Sigmoid colon (tissue), 7 donors: ENCODE results near the gene CHDH. TPM values are rescaled to one million over a fixed set of nuclear protein-coding genes. Genes with fewer than 3 reads are reported as not detected.

Experiments used
- DNase-seq: peaks from one replicate; pipeline ENCODE4 v3.0.0-alpha.2; 2019
- H3K27ac ChIP-seq, 4 donors: fragments of 200-600 bp; sonication (generic); one replicate each; pipeline ENCODE4 v1.5.1; 2016 to 2019; ENCODE audit warnings: mild to moderate bottlenecking in 1 of 4
- H3K27me3 ChIP-seq, 3 donors: fragments of 200-600 bp; sonication (generic); one replicate each; pipeline ENCODE4 v1.5.1; 2019; ENCODE audit warnings: mild to moderate bottlenecking in 1 of 3
- H3K36me3 ChIP-seq, 4 donors: fragments of 200-600 bp; sonication (generic); one replicate each; pipeline ENCODE4 v1.5.1; 2016 to 2019
- H3K4me1 ChIP-seq, 4 donors: fragments of 200-600 bp; sonication (generic); one replicate each; pipeline ENCODE4 v1.5.1; 2017 to 2019
- H3K4me3 ChIP-seq, 4 donors: fragments of 200-600 bp; sonication (generic); one replicate each; pipeline ENCODE4 v1.5.1; 2017 to 2019; ENCODE audit warnings: mild to moderate bottlenecking in 2 of 4, moderate library complexity in 1 of 4
- H3K9me3 ChIP-seq, 4 donors: fragments of 200-600 bp in 3 of 4; sonication (generic) in 3 of 4; one replicate each; pipeline versions ENCODE4 v1.5.1 to v1.6.1; 2013 to 2019
- CTCF ChIP-seq, 4 experiments: fragments of 450-650 bp in 3 of 4; fragments of 200-600 bp in 1 of 4; IDR thresholded peaks; one replicate each; pipeline ENCODE4 v1.5.1; 2016 to 2019; ENCODE audit warnings: antibody characterized with exemption in 4 of 4, mild to moderate bottlenecking in 3 of 4, moderate library complexity in 2 of 4
- EP300 ChIP-seq, 4 donors: sonication (generic); formaldehyde crosslinking; IDR thresholded peaks; one replicate each; pipeline ENCODE4 v1.6.1; 2017; ENCODE audit warnings: antibody characterized with exemption in 4 of 4
- POLR2A ChIP-seq, 2 donors: fragments of 450-650 bp; IDR thresholded peaks; one replicate each; pipeline ENCODE4 v1.6.1; 2016; ENCODE audit warnings: antibody characterized with exemption in 2 of 2, mild to moderate bottlenecking in 2 of 2, moderate library complexity in 2 of 2
- POLR2AphosphoS5 ChIP-seq, 4 donors: sonication (generic); formaldehyde crosslinking; IDR thresholded peaks; one replicate each; pipeline ENCODE4 v1.6.1; 2017; ENCODE audit warnings: antibody characterized with exemption in 4 of 4
- WGBS, 2 donors: extraction: QIAGEN DNeasy Blood & Tissue Kit; methylation state at CpG; one replicate each; pipeline ENCODE4 v1.1.7; 2013; 5-methylcytosine and 5-hydroxymethylcytosine counted together
- intact Hi-C: fragments of 100-400 bp; cut with DNase I; formaldehyde crosslinking; loops from one replicate; pipeline ENCODE4 v1.15.1; 2023
- polyA plus RNA-seq, 3 donors: library from polyadenylated mRNA; stranded (reverse); fragments of 200-250 nt; gene quantifications; one replicate each; pipeline ENCODE4 v1.2.3, GENCODE V29; 2013
- total RNA-seq, 4 donors: library from RNA; depleted of rRNA; stranded (reverse); fragments of >200 nt; gene quantifications; one replicate each; pipeline ENCODE4 v1.1.0, GENCODE V29; 2016
- donor health status: healthy with polysubstance abuse.
- donor health status: Bipolar disorder and iron deficiency.
- donor health status: healthy.

Gene CHDH
- total and polyA plus RNA-seq, 7 donors = 1.1 to 9.5 (median 1.8) TPM

- intact Hi-C loops = no loop called here
- Histone ChIP-seq H3K4me3 (no peak overlapping the region), H3K27me3 (no peaks in the 10 kb centered on the region), H3K27ac (no peak overlapping the region), H3K4me1 (peaks cover 0 to 9% (median 6%) of the 10 kb centered on the region in 4 donors), H3K36me3 (no peaks in the 10 kb centered on the region), H3K9me3 (no peaks in the 10 kb centered on the region)
- no peak for TF ChIP-seq EP300 (IDR thresholded peaks at IDR 0.05)
- TF ChIP-seq POLR2AphosphoS5 (IDR thresholded peaks at IDR 0.05) = no peak
- no peak for TF ChIP-seq POLR2A (IDR thresholded peaks at IDR 0.05)
- TF ChIP-seq CTCF (IDR thresholded peaks at IDR 0.05) = no peak
- no peak for DNase-seq
- WGBS, 2 donors = 90 to 92% methylated on average over 3 of the region's 3 CpGs
Measured at GRCh38 chr3:53778153-53778552, 68.1 kb downstream of the CHDH start.

- intact Hi-C loops = no loop called here
- no peak for DNase-seq
- no peaks in the 10 kb centered on the region for H3K27me3 ChIP-seq
- peaks cover 0 to 16% (median 10%) of the 10 kb centered on the region in 4 donors for H3K4me1 ChIP-seq
- TF ChIP-seq EP300 (IDR thresholded peaks at IDR 0.05) = no peak
- no peak for TF ChIP-seq CTCF (IDR thresholded peaks at IDR 0.05)
- no peak for TF ChIP-seq POLR2AphosphoS5 (IDR thresholded peaks at IDR 0.05)
- TF ChIP-seq POLR2A (IDR thresholded peaks at IDR 0.05) = no peak
- H3K36me3 ChIP-seq = no peaks in the 10 kb centered on the region
- H3K4me3 ChIP-seq = no peak overlapping the region
- 78 to 93% methylated on average over 8 of the region's 8 CpGs for WGBS, 2 donors
- no peaks in the 10 kb centered on the region for H3K9me3 ChIP-seq
- H3K27ac ChIP-seq = no peak overlapping the region
Measured at GRCh38 chr3:53777468-53777867, 68.8 kb downstream of the CHDH start.

GRCh38 chr3:53776494-53777101, 69.6 kb downstream of the CHDH start:
- Histone ChIP-seq H3K27me3 (no peaks in the 10 kb centered on the region), H3K36me3 (no peaks in the 10 kb centered on the region), H3K4me1 (peaks cover 0 to 16% (median 10%) of the 10 kb centered on the region in 4 donors), H3K27ac (peak overlapping the region in 1 of 4 donors; percentile 10), H3K9me3 (no peaks in the 10 kb centered on the region), H3K4me3 (no peak overlapping the region)
- WGBS, 2 donors = 81 to 86% methylated on average over 9 of the region's 9 CpGs
- TF ChIP-seq POLR2A (IDR thresholded peaks at IDR 0.05) (no peak), CTCF (IDR thresholded peaks at IDR 0.05) (no peak), EP300 (IDR thresholded peaks at IDR 0.05) (no peak), POLR2AphosphoS5 (IDR thresholded peaks at IDR 0.05) (peak in 1 of 4 donors; percentile 21)
- DNase-seq = no peak
- intact Hi-C loops = no loop called here

- intact Hi-C loops = no loop called here
- H3K4me1 ChIP-seq = peaks cover 0 to 16% (median 10%) of the 10 kb centered on the region in 4 donors
- peak overlapping the region in 1 of 4 donors; percentile 10 for H3K27ac ChIP-seq
- TF ChIP-seq POLR2AphosphoS5 (IDR thresholded peaks at IDR 0.05) (no peak), POLR2A (IDR thresholded peaks at IDR 0.05) (no peak)
- 89 to 90% methylated on average over 5 of the region's 5 CpGs for WGBS, 2 donors
- no peak overlapping the region for H3K4me3 ChIP-seq
- no peak for DNase-seq
- no peaks in the 10 kb centered on the region for H3K36me3 ChIP-seq
- no peaks in the 10 kb centered on the region for H3K9me3 ChIP-seq
- no peaks in the 10 kb centered on the region for H3K27me3 ChIP-seq
Measured at GRCh38 chr3:53775834-53776251, 70.4 kb downstream of the CHDH start.

- Histone ChIP-seq H3K4me1 (peaks cover 0 to 16% (median 10%) of the 10 kb centered on the region in 4 donors), H3K36me3 (no peaks in the 10 kb centered on the region), H3K9me3 (no peaks in the 10 kb centered on the region), H3K27ac (no peak overlapping the region), H3K4me3 (no peak overlapping the region), H3K27me3 (no peaks in the 10 kb centered on the region)
- intact Hi-C loops = no loop called here
- TF ChIP-seq POLR2A (IDR thresholded peaks at IDR 0.05) = no peak
- TF ChIP-seq CTCF (IDR thresholded peaks at IDR 0.05) = no peak
- 86 to 87% methylated on average over 5 of the region's 5 CpGs for WGBS, 2 donors
- no peak for DNase-seq
Measured at GRCh38 chr3:53775018-53775417, 71.2 kb downstream of the CHDH start.
